HG02885 (cell line): ENCODE results near the gene DUSP28.

ENCODE experiments used
- ATAC-seq: cut with Tn5 transposase; IDR thresholded peaks from one replicate; pipeline ENCODE4 v1.9.1; 2021; ENCODE audit warnings: mild to moderate bottlenecking; ENCODE audit not compliant: unreplicated experiment, poor library complexity

Gene DUSP28

GRCh38 chr2:240584486-240585031, 24.4 kb downstream of the DUSP28 start:
- ATAC-seq, result peak; percentile 55

- peak; percentile 15 for ATAC-seq
Measured at GRCh38 chr2:240585101-240585500, 24.9 kb downstream of the DUSP28 start.

- ATAC-seq, result no peak
Measured at GRCh38 chr2:240585681-240586197, 25.6 kb downstream of the DUSP28 start.

- peak; percentile 69 for ATAC-seq
Measured at GRCh38 chr2:240586198-240586918, 26.2 kb downstream of the DUSP28 start, which contains the start of gene CAPN10. TSS of gene CAPN10 (plus strand) at chr2:240586734. CDS start at chr2:240586912, 178 bp downstream.

GRCh38 chr2:240586919-240587800, 27.0 kb downstream of the DUSP28 start:
- ATAC-seq, result peak; percentile 8

GRCh38 chr2:240588006-240588655, 28.0 kb downstream of the DUSP28 start:
- no peak for ATAC-seq

- no peak for ATAC-seq
Measured at GRCh38 chr2:240588669-240589068, 28.5 kb downstream of the DUSP28 start.

DNA sequence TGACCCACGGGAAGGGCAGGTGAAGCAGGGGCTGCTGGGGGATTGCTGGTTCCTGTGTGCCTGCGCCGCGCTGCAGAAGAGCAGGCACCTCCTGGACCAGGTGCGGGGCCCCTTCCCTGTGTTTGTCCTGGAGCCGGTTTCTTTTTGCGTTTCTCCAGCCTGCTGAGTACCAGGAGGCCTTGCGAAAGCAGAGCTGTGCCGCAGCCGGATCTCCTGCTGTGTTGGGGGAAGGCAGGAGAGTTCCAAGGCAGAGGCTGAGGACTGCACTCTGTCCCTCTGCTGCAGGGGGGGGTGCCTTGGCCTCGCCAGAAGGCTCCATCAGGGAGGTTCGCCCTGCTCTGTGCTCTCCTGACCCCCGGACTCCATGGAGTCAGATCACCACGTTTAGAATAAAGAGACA, 29.2 kb downstream of the DUSP28 start:
- ATAC-seq, result no peak

GRCh38 chr2:240589850-240590525, 29.8 kb downstream of the DUSP28 start:
- ATAC-seq, result no peak

DNA sequence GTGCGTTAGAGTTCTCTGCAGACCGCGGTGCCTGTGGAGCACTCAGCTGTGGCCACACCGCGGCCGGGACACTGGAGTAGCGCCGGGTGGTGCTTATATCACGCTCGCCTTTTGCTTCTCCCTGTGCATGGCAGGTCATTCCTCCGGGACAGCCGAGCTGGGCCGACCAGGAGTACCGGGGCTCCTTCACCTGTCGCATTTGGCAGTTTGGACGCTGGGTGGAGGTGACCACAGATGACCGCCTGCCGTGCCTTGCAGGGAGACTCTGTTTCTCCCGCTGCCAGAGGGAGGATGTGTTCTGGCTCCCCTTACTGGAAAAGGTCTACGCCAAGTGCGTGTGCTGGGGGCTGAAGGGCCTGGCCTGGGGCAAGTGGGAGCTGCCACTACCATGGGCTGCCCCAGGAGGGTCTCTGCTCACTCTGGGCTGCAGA, 30.5 kb downstream of the DUSP28 start:
- ATAC-seq, result no peak

- ATAC-seq, result no peak
Measured at GRCh38 chr2:240591226-240591625, 31.1 kb downstream of the DUSP28 start.

- ATAC-seq, result no peak
Measured at GRCh38 chr2:240591784-240592183, 31.6 kb downstream of the DUSP28 start.

GRCh38 chr2:240593026-240593702, 33.0 kb downstream of the DUSP28 start:
- no peak for ATAC-seq

DNA sequence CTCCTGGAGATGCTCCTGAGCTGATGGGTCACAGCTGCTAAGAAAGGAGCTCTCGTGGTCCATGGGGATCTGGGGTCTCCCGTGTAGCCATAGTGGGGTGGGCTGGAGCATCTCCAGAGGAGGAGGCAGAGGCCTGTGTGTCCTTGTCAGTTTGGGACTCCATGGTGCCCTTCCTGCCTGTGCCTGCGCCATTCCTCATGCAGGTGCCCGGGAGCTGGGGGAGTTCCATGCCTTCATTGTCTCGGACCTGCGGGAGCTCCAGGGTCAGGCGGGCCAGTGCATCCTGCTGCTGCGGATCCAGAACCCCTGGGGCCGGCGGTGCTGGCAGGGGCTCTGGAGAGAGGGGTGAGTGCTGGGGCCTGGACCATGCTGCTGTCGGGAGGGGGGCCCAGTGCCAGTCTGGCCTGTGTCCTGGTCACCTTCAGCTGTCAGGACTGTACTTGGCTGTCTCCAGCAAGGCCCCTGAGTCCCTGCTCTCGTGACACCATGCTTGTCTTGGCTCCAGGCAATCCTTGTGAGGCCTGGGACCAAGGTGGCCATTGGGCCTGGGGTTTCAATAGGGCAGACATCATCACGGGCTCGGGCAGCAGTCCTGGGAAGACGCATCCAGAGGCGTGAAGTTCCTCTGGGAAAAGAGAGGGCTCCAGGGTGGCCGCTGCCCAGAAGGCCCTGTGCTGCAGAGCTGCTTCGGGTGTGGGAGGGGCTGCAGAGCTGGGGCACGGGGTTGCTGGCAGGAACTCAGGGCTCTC, 33.7 kb downstream of the DUSP28 start:
- no peak for ATAC-seq

- ATAC-seq, result no peak
Measured at GRCh38 chr2:240594511-240595380, 34.6 kb downstream of the DUSP28 start.

DNA sequence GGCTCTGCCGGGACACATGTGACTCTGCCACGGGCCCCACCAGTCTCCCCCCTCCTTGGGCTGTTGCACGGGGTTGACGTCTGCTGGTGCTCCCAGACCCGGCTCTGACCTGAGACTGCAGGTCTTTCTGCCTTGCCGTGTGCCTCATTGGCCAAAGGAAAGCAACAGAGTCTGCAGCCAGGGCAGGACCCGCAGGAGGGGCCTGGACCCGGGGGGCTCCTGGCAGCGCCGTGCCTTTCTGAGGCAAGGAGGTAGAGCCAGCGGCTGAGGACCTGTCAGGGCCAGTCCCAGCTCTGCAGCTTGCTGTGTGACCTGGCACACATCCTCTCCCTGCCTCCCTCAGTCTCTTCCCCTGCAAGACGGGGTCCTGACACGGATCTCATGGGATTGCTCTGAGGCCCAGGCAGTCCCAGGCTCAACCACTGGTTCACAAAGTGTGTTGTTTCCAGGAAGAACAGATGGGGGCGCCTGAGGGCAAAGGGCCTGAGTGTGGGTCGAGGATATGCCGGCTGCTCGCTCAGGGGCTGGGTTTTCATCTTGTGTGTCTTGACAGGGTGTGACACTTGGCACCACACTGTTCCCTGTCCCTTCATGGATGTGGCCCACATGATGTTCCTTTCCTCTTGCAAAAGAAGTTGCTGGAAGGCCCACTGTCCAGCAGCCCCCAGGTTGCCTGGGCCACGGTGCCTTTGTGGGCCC, 35.4 kb downstream of the DUSP28 start:
- ATAC-seq, result no peak

DNA sequence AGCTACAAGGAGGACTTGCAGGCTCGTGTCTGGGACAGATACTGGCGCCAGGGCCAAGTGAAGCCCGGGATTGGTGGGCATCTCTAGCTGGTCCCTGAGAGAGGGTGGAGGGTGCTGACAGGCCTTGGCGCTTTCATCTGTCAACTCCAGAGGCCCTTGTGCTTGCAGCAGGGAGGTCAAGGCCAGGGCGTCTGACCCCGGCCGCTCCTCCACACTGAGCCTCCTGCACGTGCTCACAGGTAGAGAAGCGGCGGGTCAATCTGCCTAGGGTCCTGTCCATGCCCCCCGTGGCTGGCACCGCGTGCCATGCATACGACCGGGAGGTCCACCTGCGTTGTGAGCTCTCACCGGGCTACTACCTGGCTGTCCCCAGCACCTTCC, 35.9 kb downstream of the DUSP28 start:
- no peak for ATAC-seq
